Motor neuron (in vitro differentiated cells): Measurements from ENCODE around the gene MAP4K1. TPM values are rescaled to one million over a fixed set of nuclear protein-coding genes. Genes with fewer than 3 reads are reported as not detected.
"Not testable (repeated sequence)": the region's sequence is repeated elsewhere in the genome, so short reads cannot be mapped to it uniquely, and the experiment has no call there.

Experiments
- ATAC-seq, 8 experiments: fragments of 200-7000 bp; cut with Tn5 transposase; replicated peaks in 6 of 8; 2 replicates each; pipeline ENCODE4 v1.8.0; 2021; ENCODE audit warnings: mild to moderate bottlenecking in 8 of 8, moderate library complexity in 8 of 8
- H3K27ac ChIP-seq, 2 donors: fragments of 250-450 bp; sonication (Bioruptor Pico); 2 replicates each; pipeline ENCODE4 v1.9.0; 2021; ENCODE audit warnings: antibody characterized with exemption in 2 of 2, mild to moderate bottlenecking in 2 of 2, moderate library complexity in 1 of 2
- H3K4me1 ChIP-seq, 2 donors: fragments of 250-450 bp; sonication (Bioruptor Pico); replicated peaks in 1 of 2; 2 replicates each; pipeline ENCODE4 v1.6.1; 2021; ENCODE audit warnings: antibody characterized with exemption in 2 of 2, mild to moderate bottlenecking in 2 of 2, moderate library complexity in 1 of 2
- H3K4me3 ChIP-seq, 5 donors: fragments of 250-450 bp; sonication (Bioruptor Pico); 2 replicates each; pipeline ENCODE4 v1.9.0; 2021; ENCODE audit warnings: antibody characterized with exemption in 5 of 5, mild to moderate bottlenecking in 5 of 5, moderate library complexity in 4 of 5
- WGBS, 10 experiments: fragments of 450-650 bp; shearing (Covaris generic); methylation state at CpG; one replicate each; pipeline ENCODE4 v1.0.0; 2022; 5-methylcytosine and 5-hydroxymethylcytosine counted together
- in situ Hi-C, 9 experiments: fragments of 400-800 bp; cut with MboI; loops; one replicate each; pipeline ENCODE4 v1.15.0; 2021; ENCODE audit warnings: low sequenced_read_pairs in 9 of 9, low pct_unique_long_range_greater_than_20kb in 2 of 9; ENCODE audit not compliant: unreplicated experiment in 9 of 9
- total RNA-seq, 8 experiments: library from RNA; unstranded; fragments of 300-600 nt; gene quantifications; 2 replicates each; pipeline versions ENCODE4 v1.2.3 to v1.2.4, GENCODE V29; 2022

Gene MAP4K1
- total RNA-seq, 8 experiments from 2014 or later: 1.4 to 8.6 (median 2.1) TPM

- ATAC-seq: no peak
- Histone ChIP-seq H3K4me3 (no peak overlapping the region), H3K4me1 (no peaks in the 10 kb centered on the region), H3K27ac (no peak overlapping the region)
- 0 to 88% (median 42%) methylated on average over 1 to 2 of the region's 2 CpGs; no CpG with 5 or more reads in 6 of the 10 experiments for WGBS, 10 experiments
- in situ Hi-C loops: no loop called here
Measured at GRCh38 chr19:38571682-38572081, 46.1 kb downstream of the MAP4K1 start.

GRCh38 chr19:38569368-38569983, 48.3 kb downstream of the MAP4K1 start:
- Histone ChIP-seq H3K4me1 (no peaks in the 10 kb centered on the region), H3K4me3 (no peak overlapping the region), H3K27ac (no peak overlapping the region)
- in situ Hi-C loops: no loop called here
- 50 to 100% (median 97%) methylated on average over 1 to 4 of the region's 6 CpGs; no CpG with 5 or more reads in 2 of the 10 experiments for whole genome bisulfite sequencing, 10 experiments
- no peak for ATAC-seq

DNA sequence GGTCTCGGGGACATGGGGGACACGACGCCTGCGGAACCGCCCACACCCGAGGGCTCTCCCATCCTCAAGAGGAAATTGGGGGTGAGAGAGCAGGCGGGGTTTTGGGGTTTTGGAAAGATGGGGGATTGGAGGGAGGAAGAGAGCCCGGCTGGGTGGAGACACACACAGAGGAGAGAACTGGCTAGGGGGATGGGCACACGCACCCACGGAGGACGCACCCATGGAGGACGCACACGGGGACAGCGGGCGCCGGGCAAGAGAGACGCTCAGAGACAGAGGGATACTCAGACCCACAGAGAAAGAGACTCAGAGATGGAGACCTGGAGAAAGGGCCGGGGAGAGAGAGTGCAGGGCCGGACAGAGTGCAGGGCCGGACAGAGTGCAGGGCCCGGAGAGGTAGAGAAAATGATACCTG, 52.1 kb downstream of the MAP4K1 start:
- Histone ChIP-seq H3K27ac (no peak overlapping the region), H3K4me1 (no peaks in the 10 kb centered on the region), H3K4me3 (no peak overlapping the region)
- no peak for ATAC-seq
- 79 to 95% (median 90%) methylated on average over 2 to 4 of the region's 21 CpGs; no CpG with 5 or more reads in 7 of the 10 experiments for WGBS, 10 experiments
- in situ Hi-C loops: no loop called here

DNA sequence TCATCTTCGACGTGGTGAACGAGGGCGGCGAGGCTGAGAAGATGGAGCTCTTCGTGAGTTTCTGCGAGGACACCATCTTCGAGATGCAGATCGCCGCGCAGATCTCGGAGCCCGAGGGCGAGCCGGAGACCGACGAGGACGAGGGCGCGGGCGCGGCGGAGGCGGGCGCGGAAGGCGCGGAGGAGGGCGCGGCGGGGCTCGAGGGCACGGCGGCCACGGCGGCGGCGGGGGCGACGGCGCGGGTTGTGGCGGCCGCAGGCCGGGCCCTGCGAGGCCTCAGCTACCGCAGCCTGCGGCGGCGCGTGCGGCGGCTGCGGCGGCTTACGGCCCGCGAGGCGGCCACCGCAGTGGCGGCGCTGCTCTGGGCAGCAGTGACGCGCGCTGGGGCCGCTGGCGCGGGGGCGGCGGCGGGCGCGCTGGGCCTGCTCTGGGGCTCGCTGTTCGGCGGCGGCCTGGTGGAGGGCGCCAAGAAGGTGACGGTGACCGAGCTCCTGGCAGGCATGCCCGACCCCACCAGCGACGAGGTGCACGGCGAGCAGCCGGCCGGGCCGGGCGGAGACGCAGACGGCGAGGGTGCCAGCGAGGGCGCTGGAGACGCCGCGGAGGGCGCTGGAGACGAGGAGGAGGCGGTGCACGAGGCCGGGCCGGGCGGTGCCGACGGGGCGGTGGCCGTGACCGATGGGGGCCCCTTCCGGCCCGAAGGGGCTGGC, 52.6 kb downstream of the MAP4K1 start:
- peak in 4 of 8 experiments; percentile 24 to 72 (median 62) for ATAC-seq
- no peak overlapping the region for H3K4me3 ChIP-seq
- no peaks in the 10 kb centered on the region for H3K4me1 ChIP-seq
- no peak overlapping the region for H3K27ac ChIP-seq
- WGBS, 10 experiments: 100% methylated on average over 3 of the region's 111 CpGs; no CpG with 5 or more reads in 9 of the 10 experiments
- in situ Hi-C loops: no loop called here

- WGBS, 10 experiments: 57 to 100% (median 80%) methylated on average over 1 to 7 of the region's 9 CpGs; no CpG with 5 or more reads in 3 of the 10 experiments
- in situ Hi-C loops: no loop called here
- Histone ChIP-seq H3K4me3 (no peak overlapping the region), H3K27ac (no peak overlapping the region), H3K4me1 (no peaks in the 10 kb centered on the region)
- ATAC-seq: no peak
Measured at GRCh38 chr19:38563475-38563874, 54.3 kb downstream of the MAP4K1 start.

GRCh38 chr19:38562096-38562495, 55.7 kb downstream of the MAP4K1 start:
- Histone ChIP-seq H3K4me1 (no peaks in the 10 kb centered on the region), H3K27ac (no peak overlapping the region), H3K4me3 (no peak overlapping the region)
- 100% methylated on average over 1 to 2 of the region's 6 CpGs; no CpG with 5 or more reads in 8 of the 10 experiments for WGBS, 10 experiments
- in situ Hi-C loops: no loop called here
- peak in 1 of 8 experiments; percentile 29 for ATAC-seq

DNA sequence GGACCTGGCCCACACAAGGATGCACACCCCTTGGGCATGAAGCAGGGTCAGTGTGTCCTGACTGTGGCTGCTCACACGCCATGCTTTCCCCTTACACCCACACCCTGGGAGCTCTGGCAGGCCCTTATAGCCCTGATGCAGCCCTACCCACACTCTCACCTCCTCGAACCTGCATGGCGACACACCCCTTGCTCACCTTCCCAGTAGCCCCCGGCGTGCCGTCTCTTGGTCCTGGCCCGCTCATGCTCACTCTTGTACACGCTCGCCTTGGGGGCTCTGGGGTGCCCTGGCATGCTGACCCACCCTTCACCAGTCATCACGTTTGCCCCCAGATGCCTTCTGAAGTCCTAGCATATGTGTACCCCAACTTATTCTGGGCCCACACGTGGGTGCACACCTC, 56.1 kb downstream of the MAP4K1 start:
- Histone ChIP-seq H3K4me1 (no peaks in the 10 kb centered on the region), H3K4me3 (no peak overlapping the region), H3K27ac (no peak overlapping the region)
- 20 to 70% (median 50%) methylated on average over 1 to 10 of the region's 11 CpGs; no CpG with 5 or more reads in 6 of the 10 experiments for WGBS, 10 experiments
- in situ Hi-C loops: no loop called here
- ATAC-seq: no peak

DNA sequence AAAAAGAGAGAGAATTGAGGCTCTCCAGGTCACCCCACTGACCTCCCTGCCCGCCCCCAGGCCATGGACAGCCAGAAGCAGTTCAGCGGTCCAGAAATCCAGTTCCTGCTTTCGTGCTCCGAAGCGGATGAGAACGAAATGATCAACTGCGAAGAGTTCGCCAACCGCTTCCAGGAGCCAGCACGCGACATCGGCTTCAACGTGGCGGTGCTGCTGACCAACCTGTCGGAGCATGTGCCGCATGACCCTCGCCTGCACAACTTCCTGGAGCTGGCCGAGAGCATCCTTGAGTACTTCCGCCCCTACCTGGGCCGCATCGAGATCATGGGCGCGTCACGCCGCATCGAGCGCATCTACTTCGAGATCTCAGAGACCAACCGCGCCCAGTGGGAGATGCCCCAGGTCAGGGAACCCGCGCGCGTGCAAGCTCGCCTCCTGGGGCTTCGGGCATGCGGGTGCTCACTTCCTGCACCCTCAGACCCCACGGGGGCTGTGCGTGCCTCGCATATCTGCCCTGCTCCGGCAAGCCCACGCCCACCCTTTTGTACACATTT, 56.6 kb downstream of the MAP4K1 start:
- H3K27ac ChIP-seq: no peak overlapping the region
- no peak overlapping the region for H3K4me3 ChIP-seq
- no peak for ATAC-seq
- WGBS, 10 experiments: 79 to 100% (median 89%) methylated on average over 2 to 20 of the region's 42 CpGs; no CpG with 5 or more reads in 3 of the 10 experiments
- H3K4me1 ChIP-seq: no peaks in the 10 kb centered on the region
- in situ Hi-C loops: no loop called here

DNA sequence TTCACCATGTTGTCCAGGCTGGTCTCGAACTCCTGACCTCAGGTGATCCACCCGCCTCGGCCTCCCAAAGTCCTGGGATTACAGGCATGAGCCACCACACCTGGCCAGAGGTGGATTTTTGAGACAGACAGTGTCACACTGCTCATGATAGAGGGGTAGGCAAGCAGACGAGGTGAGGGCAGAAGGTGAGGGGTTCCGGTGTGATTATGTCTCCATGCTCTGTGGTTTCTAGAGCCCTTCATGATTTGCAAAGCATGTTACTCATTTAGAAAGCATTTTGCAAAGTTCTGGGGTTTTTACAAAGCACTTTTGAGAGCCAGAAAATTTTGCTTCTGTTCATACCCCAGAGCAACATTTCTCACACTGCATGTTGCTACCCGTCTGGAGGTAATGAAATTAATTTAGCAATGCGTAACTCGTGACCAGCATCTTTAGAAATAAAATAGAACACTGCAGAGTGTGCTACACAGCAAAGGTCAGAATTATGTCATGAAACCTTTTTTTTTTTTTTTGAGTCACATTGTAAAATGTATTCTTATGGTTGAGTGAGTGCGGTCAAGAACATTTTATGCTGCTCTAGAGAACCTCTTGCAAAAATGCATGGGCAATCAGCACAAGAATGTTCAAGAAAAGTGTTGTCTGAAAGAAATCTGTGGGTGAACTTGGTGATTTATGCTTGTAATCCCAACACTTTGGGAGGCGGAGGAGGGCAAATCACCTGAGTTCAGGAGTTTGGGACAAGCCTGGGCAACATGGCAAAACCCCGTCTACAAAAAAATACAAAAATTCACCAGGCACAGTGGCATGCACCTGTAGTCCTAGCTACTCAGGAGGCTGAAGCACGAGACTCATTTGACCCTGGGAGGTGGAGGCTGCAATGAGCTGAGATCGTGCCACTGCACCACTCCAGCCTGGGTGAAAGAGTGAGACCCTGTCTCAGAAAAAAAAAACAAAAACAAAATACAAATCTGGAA, 58.0 kb downstream of the MAP4K1 start:
- peak in 4 of 8 experiments; percentile 38 to 84 (median 70) for ATAC-seq
- no peak overlapping the region for H3K4me3 ChIP-seq
- no peaks in the 10 kb centered on the region for H3K4me1 ChIP-seq
- no peak overlapping the region for H3K27ac ChIP-seq
- 28 to 100% (median 71%) methylated on average over 1 to 8 of the region's 13 CpGs; no CpG with 5 or more reads in 1 of the 10 experiments for WGBS, 10 experiments
- in situ Hi-C loops: no loop called here

- H3K4me3 ChIP-seq, ATAC-seq, H3K27ac ChIP-seq, H3K4me1 ChIP-seq, in situ Hi-C loops: not testable (repeated sequence)
- WGBS, 10 experiments: 40 to 100% (median 90%) methylated on average over 1 to 2 of the region's 7 CpGs; no CpG with 5 or more reads in 6 of the 10 experiments
Measured at GRCh38 chr19:38558933-38559332, 58.8 kb downstream of the MAP4K1 start.

DNA sequence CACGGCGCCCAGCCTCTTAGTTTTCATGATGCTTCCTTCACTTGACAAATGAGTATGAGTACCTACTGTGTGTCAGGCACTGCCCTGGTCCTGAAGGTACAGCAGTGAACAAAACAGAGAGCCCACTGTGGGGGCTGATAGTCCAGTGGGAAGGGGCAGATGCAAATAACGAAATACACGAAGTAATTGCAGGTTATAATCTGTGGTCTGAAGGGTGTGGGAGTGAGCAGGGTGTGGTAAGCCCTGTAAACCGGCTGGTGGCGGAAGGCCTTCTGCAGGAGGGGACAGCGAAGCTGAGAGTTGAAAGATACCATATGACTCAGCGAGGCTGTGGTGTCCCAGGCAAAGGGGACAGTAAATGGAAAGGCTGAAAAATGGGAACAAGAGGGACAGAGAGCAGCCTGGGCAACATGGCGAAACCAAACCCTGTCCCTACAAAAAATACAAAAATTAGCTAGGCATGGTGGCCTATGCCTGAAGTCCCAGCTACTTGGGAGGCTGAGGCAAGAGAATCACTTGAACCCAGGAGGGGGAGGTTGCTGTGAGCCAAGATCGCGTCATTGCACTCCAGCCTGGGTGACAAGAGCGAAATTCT, 60.5 kb downstream of the MAP4K1 start:
- peak in 3 of 8 experiments; percentile 20 to 46 (median 27) for ATAC-seq

GRCh38 chr19:38556521-38557174, 61.1 kb downstream of the MAP4K1 start:
- in situ Hi-C loops: no loop called here
- WGBS, 10 experiments: 28 to 89% (median 72%) methylated on average over 1 to 7 of the region's 7 CpGs; no CpG with 5 or more reads in 3 of the 10 experiments
- H3K4me1 ChIP-seq: no peaks in the 10 kb centered on the region
- no peak overlapping the region for H3K4me3 ChIP-seq
- peak in 2 of 8 experiments; percentile 9 to 30 for ATAC-seq
- H3K27ac ChIP-seq: no peak overlapping the region

More for the DNA sequence above, 60.5 kb downstream of the MAP4K1 start:
- no peak overlapping the region for H3K4me3 ChIP-seq
- in situ Hi-C loops: no loop called here
- H3K4me1 ChIP-seq: no peaks in the 10 kb centered on the region
- 46 to 100% (median 91%) methylated on average over 1 to 11 of the region's 12 CpGs; no CpG with 5 or more reads in 1 of the 10 experiments for WGBS, 10 experiments
- H3K27ac ChIP-seq: no peak overlapping the region
